Mesendoderm (in vitro differentiated cells): ENCODE data around the gene IRS2.
A peak's percentile ranks its signal among the peaks of the same experiment; 100 is the strongest.

ENCODE experiments used
- DNase-seq: peaks from one replicate; pipeline ENCODE4 v3.0.0; 2013
- H2AK5ac ChIP-seq: 2 replicates; pipeline ENCODE4 v1.6.1; 2013; ENCODE audit warnings: low read length, inconsistent platforms
- H2BK120ac ChIP-seq: 2 replicates; pipeline ENCODE4 v1.6.1; 2013; ENCODE audit warnings: low read depth, mild to moderate bottlenecking, low read length, moderate library complexity, mixed read lengths
- H2BK15ac ChIP-seq: replicated peaks from 2 replicates; pipeline ENCODE4 v1.6.1; 2013; ENCODE audit warnings: low read depth, mild to moderate bottlenecking, moderate library complexity
- H2BK5ac ChIP-seq: 2 replicates; pipeline ENCODE4 v1.6.1; 2013; ENCODE audit warnings: low read length, inconsistent platforms
- H3K18ac ChIP-seq: 2 replicates; pipeline ENCODE4 v1.6.1; 2013; ENCODE audit warnings: mild to moderate bottlenecking, low read length, mixed read lengths
- H3K23ac ChIP-seq: one replicate; pipeline ENCODE4 v1.6.1; 2013; ENCODE audit warnings: low read length
- H3K27ac ChIP-seq: 2 replicates; pipeline ENCODE4 v1.5.1; 2013; ENCODE audit warnings: low read depth, mild to moderate bottlenecking, inconsistent platforms, low read length, moderate library complexity
- H3K27me3 ChIP-seq: 2 replicates; pipeline ENCODE4 v1.6.1; 2013; ENCODE audit warnings: low read length, control low read depth, mild to moderate bottlenecking, inconsistent platforms; ENCODE audit not compliant: insufficient read depth, poor library complexity
- H3K36me3 ChIP-seq: 2 replicates; pipeline ENCODE4 v1.6.1; 2013; ENCODE audit warnings: low read length, inconsistent platforms; ENCODE audit not compliant: control insufficient read depth, insufficient read depth
- H3K4ac ChIP-seq: one replicate; pipeline ENCODE4 v1.6.1; 2013; ENCODE audit warnings: low read depth, mild to moderate bottlenecking, low read length, moderate library complexity
- H3K4me1 ChIP-seq: 2 replicates; pipeline ENCODE4 v1.6.1; 2013; ENCODE audit warnings: low read depth, low read length, inconsistent platforms; ENCODE audit not compliant: control insufficient read depth
- H3K4me2 ChIP-seq: 2 replicates; pipeline ENCODE4 v1.6.1; 2013; ENCODE audit warnings: low read length
- H3K4me3 ChIP-seq: 2 replicates; pipeline ENCODE4 v1.5.1; 2013; ENCODE audit warnings: mild to moderate bottlenecking, low read length
- H3K56ac ChIP-seq: one replicate; pipeline ENCODE4 v1.6.1; 2013; ENCODE audit warnings: low read length
- H3K79me1 ChIP-seq: 2 replicates; pipeline ENCODE4 v1.6.1; 2013; ENCODE audit warnings: low read length, inconsistent platforms
- H3K79me2 ChIP-seq: 2 replicates; pipeline ENCODE4 v1.6.1; 2013; ENCODE audit warnings: mild to moderate bottlenecking, low read length; ENCODE audit not compliant: control insufficient read depth, insufficient read depth
- H3K9ac ChIP-seq: 2 replicates; pipeline ENCODE4 v1.6.1; 2013; ENCODE audit warnings: low read length, inconsistent platforms
- H4K5ac ChIP-seq: one replicate; pipeline ENCODE4 v1.6.1; 2013; ENCODE audit warnings: low read length
- H4K8ac ChIP-seq: one replicate; pipeline ENCODE4 v1.6.1; 2013; ENCODE audit warnings: low read depth, mild to moderate bottlenecking, control low read depth, low read length, moderate library complexity
- WGBS: extraction: QIAGEN DNeasy Blood & Tissue Kit; methylation state at CpG from one replicate; pipeline ENCODE4 v1.1.7; 2013; ENCODE audit warnings: low lambda C conversion rate, missing lambda C conversion rate; ENCODE audit not compliant: insufficient coverage; ENCODE audit errors: extremely low coverage; 5-methylcytosine and 5-hydroxymethylcytosine counted together

IRS2 gene

GRCh38 chr13:109727251-109727650, 59.1 kb downstream of the IRS2 start:
- Histone ChIP-seq H3K23ac (no peak overlapping the region), H3K79me2 (no peaks in the 10 kb centered on the region), H2BK15ac (no peak overlapping the region), H3K4me3 (no peak overlapping the region), H2BK5ac (no peak overlapping the region), H2BK120ac (no peak overlapping the region), H3K27me3 (no peaks in the 10 kb centered on the region), H4K5ac (no peak overlapping the region), H2AK5ac (no peak overlapping the region), H4K8ac (no peak overlapping the region), H3K36me3 (no peaks in the 10 kb centered on the region), H3K79me1 (no peaks in the 10 kb centered on the region), H3K18ac (no peak overlapping the region), H3K4me2 (no peak overlapping the region), H3K4ac (no peak overlapping the region), H3K9ac (no peak overlapping the region), H3K56ac (no peak overlapping the region), H3K27ac (no peak overlapping the region), H3K4me1 (no peaks in the 10 kb centered on the region)
- no peak for DNase-seq
- no CpG with 5 or more reads among the region's 5 CpGs for WGBS

GRCh38 chr13:109725995-109726637, 60.3 kb downstream of the IRS2 start:
- DNase-seq = no peak
- Histone ChIP-seq H3K79me2 (no peaks in the 10 kb centered on the region), H3K18ac (no peak overlapping the region), H2BK5ac (no peak overlapping the region), H2AK5ac (no peak overlapping the region), H3K79me1 (no peaks in the 10 kb centered on the region), H3K56ac (no peak overlapping the region), H3K4me2 (no peak overlapping the region), H2BK120ac (no peak overlapping the region), H3K4me1 (no peaks in the 10 kb centered on the region), H3K9ac (no peak overlapping the region), H3K4ac (no peak overlapping the region), H4K5ac (no peak overlapping the region), H3K36me3 (no peaks in the 10 kb centered on the region), H3K27me3 (no peaks in the 10 kb centered on the region), H3K23ac (no peak overlapping the region), H3K4me3 (no peak overlapping the region), H4K8ac (no peak overlapping the region), H3K27ac (no peak overlapping the region), H2BK15ac (peak overlapping the region; percentile 57)
- WGBS = no CpG with 5 or more reads among the region's 7 CpGs

- H3K79me2 ChIP-seq = no peaks in the 10 kb centered on the region
- H3K9ac ChIP-seq = no peak overlapping the region
- no peaks in the 10 kb centered on the region for H3K4me1 ChIP-seq
- H4K8ac ChIP-seq = no peak overlapping the region
- no peak for DNase-seq
- H4K5ac ChIP-seq = no peak overlapping the region
- H3K36me3 ChIP-seq = no peaks in the 10 kb centered on the region
- H3K27ac ChIP-seq = no peak overlapping the region
- no peak overlapping the region for H2BK120ac ChIP-seq
- H2BK5ac ChIP-seq = no peak overlapping the region
- no peak overlapping the region for H3K18ac ChIP-seq
- no CpG with 5 or more reads among the region's 4 CpGs for WGBS
- no peak overlapping the region for H3K4me3 ChIP-seq
- H3K79me1 ChIP-seq = no peaks in the 10 kb centered on the region
- H3K23ac ChIP-seq = no peak overlapping the region
- no peak overlapping the region for H3K4ac ChIP-seq
- H2BK15ac ChIP-seq = no peak overlapping the region
- H3K56ac ChIP-seq = no peak overlapping the region
- H2AK5ac ChIP-seq = no peak overlapping the region
- H3K27me3 ChIP-seq = no peaks in the 10 kb centered on the region
- no peak overlapping the region for H3K4me2 ChIP-seq
Observed at GRCh38 chr13:109725297-109725696, 61.1 kb downstream of the IRS2 start.

- H2BK5ac ChIP-seq = no peak overlapping the region
- no peak overlapping the region for H3K27ac ChIP-seq
- no peak overlapping the region for H2BK15ac ChIP-seq
- no peaks in the 10 kb centered on the region for H3K4me1 ChIP-seq
- no peak overlapping the region for H4K8ac ChIP-seq
- H3K4me2 ChIP-seq = no peak overlapping the region
- no peaks in the 10 kb centered on the region for H3K79me1 ChIP-seq
- H3K27me3 ChIP-seq = no peaks in the 10 kb centered on the region
- no peak for DNase-seq
- H3K56ac ChIP-seq = no peak overlapping the region
- no peak overlapping the region for H2AK5ac ChIP-seq
- no peak overlapping the region for H4K5ac ChIP-seq
- no peak overlapping the region for H3K4ac ChIP-seq
- H2BK120ac ChIP-seq = no peak overlapping the region
- H3K23ac ChIP-seq = no peak overlapping the region
- no peaks in the 10 kb centered on the region for H3K79me2 ChIP-seq
- H3K4me3 ChIP-seq = no peak overlapping the region
- no peaks in the 10 kb centered on the region for H3K36me3 ChIP-seq
- WGBS = no CpG with 5 or more reads among the region's 6 CpGs
- H3K9ac ChIP-seq = no peak overlapping the region
- H3K18ac ChIP-seq = no peak overlapping the region
Observed at GRCh38 chr13:109724603-109725002, 61.8 kb downstream of the IRS2 start.

- Histone ChIP-seq H4K8ac (no peak overlapping the region), H3K4me1 (no peaks in the 10 kb centered on the region), H2BK15ac (no peak overlapping the region), H3K27ac (no peak overlapping the region), H3K79me1 (no peaks in the 10 kb centered on the region), H3K79me2 (no peaks in the 10 kb centered on the region), H3K56ac (no peak overlapping the region), H3K18ac (no peak overlapping the region), H3K9ac (no peak overlapping the region), H3K4ac (no peak overlapping the region), H4K5ac (no peak overlapping the region), H2BK120ac (no peak overlapping the region), H3K36me3 (no peaks in the 10 kb centered on the region), H3K4me2 (no peak overlapping the region), H3K23ac (no peak overlapping the region), H3K4me3 (no peak overlapping the region), H2AK5ac (no peak overlapping the region), H3K27me3 (no peaks in the 10 kb centered on the region), H2BK5ac (no peak overlapping the region)
- WGBS = no CpG with 5 or more reads among the region's 3 CpGs
- DNase-seq = no peak
Observed at GRCh38 chr13:109723046-109723445, 63.3 kb downstream of the IRS2 start.

DNA sequence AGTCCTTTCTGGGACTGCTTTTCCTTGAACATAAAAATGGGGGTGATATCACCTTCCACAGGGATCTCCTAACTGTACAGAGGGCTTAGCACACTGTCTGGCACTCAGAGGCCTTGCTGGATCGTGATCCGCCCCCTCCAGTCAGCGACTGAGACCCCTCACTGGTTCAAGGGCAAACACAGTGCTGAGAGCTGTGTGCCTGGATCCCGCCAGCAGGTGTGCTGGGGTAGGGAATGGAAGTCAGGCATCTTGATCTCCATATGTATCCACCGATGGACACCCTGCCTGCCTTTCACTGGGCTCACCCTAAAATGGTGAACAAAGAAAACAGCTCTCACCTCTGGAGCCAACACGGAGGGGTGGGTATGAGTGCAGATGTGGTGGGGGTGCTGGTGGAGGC, 64.3 kb downstream of the IRS2 start:
- DNase-seq = no peak
- H3K9ac ChIP-seq = no peak overlapping the region
- H3K4ac ChIP-seq = no peak overlapping the region
- no peak overlapping the region for H2BK15ac ChIP-seq
- no CpG with 5 or more reads among the region's 6 CpGs for WGBS
- peak overlapping the region; percentile 76 for H2BK120ac ChIP-seq
- H3K27ac ChIP-seq = no peak overlapping the region
- no peaks in the 10 kb centered on the region for H3K4me1 ChIP-seq
- H3K27me3 ChIP-seq = no peaks in the 10 kb centered on the region
- H3K56ac ChIP-seq = no peak overlapping the region
- no peaks in the 10 kb centered on the region for H3K79me2 ChIP-seq
- no peak overlapping the region for H3K4me2 ChIP-seq
- no peaks in the 10 kb centered on the region for H3K79me1 ChIP-seq
- no peak overlapping the region for H2AK5ac ChIP-seq
- no peak overlapping the region for H3K23ac ChIP-seq
- no peak overlapping the region for H4K5ac ChIP-seq
- H4K8ac ChIP-seq = no peak overlapping the region
- no peaks in the 10 kb centered on the region for H3K36me3 ChIP-seq
- no peak overlapping the region for H3K4me3 ChIP-seq
- H2BK5ac ChIP-seq = no peak overlapping the region
- no peak overlapping the region for H3K18ac ChIP-seq
